Tibial nerve (tissue), 4 donors: ENCODE results near the gene EDA. TPM values are rescaled to one million over a fixed set of nuclear protein-coding genes. Genes with fewer than 3 reads are reported as not detected.

Source experiments
- DNase-seq, 2 donors: peaks; one replicate each; pipeline ENCODE4 v3.0.0-alpha.2; 2019; ENCODE audit warnings: low spot score in 2 of 2
- H3K27ac ChIP-seq, 4 donors: fragments of 200-600 bp; sonication (generic) in 3 of 4; one replicate each; pipeline ENCODE4 v1.5.1; 2017 to 2019; ENCODE audit warnings: mild to moderate bottlenecking in 1 of 4
- H3K27me3 ChIP-seq, 2 donors: fragments of 200-600 bp; sonication (generic) in 1 of 2; one replicate each; pipeline versions ENCODE4 v1.5.1 to v1.6.0; 2017 to 2019
- H3K36me3 ChIP-seq, 3 donors: fragments of 200-600 bp; sonication (generic); one replicate each; pipeline ENCODE4 v1.5.1; 2018 to 2019
- H3K4me1 ChIP-seq, 4 donors: fragments of 200-600 bp; sonication (generic) in 3 of 4; one replicate each; pipeline ENCODE4 v1.5.1; 2017 to 2019
- H3K4me3 ChIP-seq, 4 donors: fragments of 200-600 bp; sonication (generic) in 3 of 4; one replicate each; pipeline ENCODE4 v1.5.1; 2017 to 2019; ENCODE audit warnings: mild to moderate bottlenecking in 1 of 4, moderate library complexity in 1 of 4
- H3K9me3 ChIP-seq, 4 donors: fragments of 200-600 bp; sonication (generic) in 3 of 4; one replicate each; pipeline ENCODE4 v1.5.1; 2017 to 2019
- EP300 ChIP-seq, 2 donors: sonication (generic); formaldehyde crosslinking; IDR thresholded peaks; one replicate each; pipeline ENCODE4 v1.6.1; 2017; ENCODE audit warnings: antibody characterized with exemption in 2 of 2, mild to moderate bottlenecking in 1 of 2
- POLR2A ChIP-seq, 2 donors: fragments of 450-650 bp; IDR thresholded peaks; one replicate each; pipeline ENCODE4 v1.6.1; 2017; ENCODE audit warnings: antibody characterized with exemption in 2 of 2, mild to moderate bottlenecking in 2 of 2, moderate library complexity in 2 of 2
- WGBS, 2 donors: methylation state at CpG; one replicate each; pipeline ENCODE4 v1.1.5; 2018; 5-methylcytosine and 5-hydroxymethylcytosine counted together
- total RNA-seq, 4 donors: library from RNA; depleted of rRNA; stranded (reverse); fragments of >200 nt; gene quantifications; one replicate each; pipeline ENCODE4 v1.1.0, GENCODE V29; 2016
- TF ChIP-seq, protein P1 (sequence below), 5 experiments: fragments of 200-600 bp in 3 of 5; fragments of 450-650 bp in 2 of 5; sonication (generic) in 3 of 5; IDR thresholded peaks; one replicate each; pipeline ENCODE4 v1.5.1; 2016 to 2019; ENCODE audit warnings: antibody characterized with exemption in 5 of 5, mild to moderate bottlenecking in 3 of 5, moderate library complexity in 2 of 5

The EDA gene
- total RNA-seq, 4 donors from 2014 or later = 9.2 to 13.8 (median 10.3) TPM

- Histone ChIP-seq H3K4me1 (no peaks in the 10 kb centered on the region), H3K4me3 (no peak overlapping the region), H3K36me3 (no peaks in the 10 kb centered on the region), H3K27me3 (no peaks in the 10 kb centered on the region), H3K27ac (no peak overlapping the region), H3K9me3 (no peaks in the 10 kb centered on the region)
- TF ChIP-seq, protein P1, sequence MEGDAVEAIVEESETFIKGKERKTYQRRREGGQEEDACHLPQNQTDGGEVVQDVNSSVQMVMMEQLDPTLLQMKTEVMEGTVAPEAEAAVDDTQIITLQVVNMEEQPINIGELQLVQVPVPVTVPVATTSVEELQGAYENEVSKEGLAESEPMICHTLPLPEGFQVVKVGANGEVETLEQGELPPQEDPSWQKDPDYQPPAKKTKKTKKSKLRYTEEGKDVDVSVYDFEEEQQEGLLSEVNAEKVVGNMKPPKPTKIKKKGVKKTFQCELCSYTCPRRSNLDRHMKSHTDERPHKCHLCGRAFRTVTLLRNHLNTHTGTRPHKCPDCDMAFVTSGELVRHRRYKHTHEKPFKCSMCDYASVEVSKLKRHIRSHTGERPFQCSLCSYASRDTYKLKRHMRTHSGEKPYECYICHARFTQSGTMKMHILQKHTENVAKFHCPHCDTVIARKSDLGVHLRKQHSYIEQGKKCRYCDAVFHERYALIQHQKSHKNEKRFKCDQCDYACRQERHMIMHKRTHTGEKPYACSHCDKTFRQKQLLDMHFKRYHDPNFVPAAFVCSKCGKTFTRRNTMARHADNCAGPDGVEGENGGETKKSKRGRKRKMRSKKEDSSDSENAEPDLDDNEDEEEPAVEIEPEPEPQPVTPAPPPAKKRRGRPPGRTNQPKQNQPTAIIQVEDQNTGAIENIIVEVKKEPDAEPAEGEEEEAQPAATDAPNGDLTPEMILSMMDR (IDR thresholded peaks at IDR 0.05) = no peak
- TF ChIP-seq POLR2A (IDR thresholded peaks at IDR 0.05) (no peak), EP300 (IDR thresholded peaks at IDR 0.05) (no peak)
- DNase-seq = no peak
- 45 to 66% methylated on average over 1 of the region's 1 CpG for WGBS, 2 donors
Measured at GRCh38 chrX:69951753-69952152, 335.8 kb downstream of the EDA start.

DNA sequence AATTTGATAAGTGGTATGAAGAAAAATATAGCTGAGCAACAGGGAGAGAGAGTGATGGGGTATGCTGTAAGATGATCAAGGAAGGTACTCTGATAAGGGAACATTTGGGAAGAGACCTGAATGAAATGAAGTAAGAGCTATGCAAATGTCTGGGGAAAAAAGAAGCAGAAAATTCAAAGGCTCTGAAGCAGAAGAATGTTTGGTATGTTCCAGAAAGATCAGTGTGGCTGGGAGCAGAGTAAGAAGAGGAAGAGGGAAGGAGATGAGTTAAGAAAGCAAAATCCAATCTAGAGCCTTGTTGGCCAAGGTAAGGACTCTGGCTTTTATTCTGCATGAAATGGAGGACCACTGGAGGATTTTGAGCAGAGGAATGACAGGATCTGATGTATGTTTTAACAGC lies 343.8 kb downstream of the EDA start:
- H3K4me3 ChIP-seq = no peak overlapping the region

DNA sequence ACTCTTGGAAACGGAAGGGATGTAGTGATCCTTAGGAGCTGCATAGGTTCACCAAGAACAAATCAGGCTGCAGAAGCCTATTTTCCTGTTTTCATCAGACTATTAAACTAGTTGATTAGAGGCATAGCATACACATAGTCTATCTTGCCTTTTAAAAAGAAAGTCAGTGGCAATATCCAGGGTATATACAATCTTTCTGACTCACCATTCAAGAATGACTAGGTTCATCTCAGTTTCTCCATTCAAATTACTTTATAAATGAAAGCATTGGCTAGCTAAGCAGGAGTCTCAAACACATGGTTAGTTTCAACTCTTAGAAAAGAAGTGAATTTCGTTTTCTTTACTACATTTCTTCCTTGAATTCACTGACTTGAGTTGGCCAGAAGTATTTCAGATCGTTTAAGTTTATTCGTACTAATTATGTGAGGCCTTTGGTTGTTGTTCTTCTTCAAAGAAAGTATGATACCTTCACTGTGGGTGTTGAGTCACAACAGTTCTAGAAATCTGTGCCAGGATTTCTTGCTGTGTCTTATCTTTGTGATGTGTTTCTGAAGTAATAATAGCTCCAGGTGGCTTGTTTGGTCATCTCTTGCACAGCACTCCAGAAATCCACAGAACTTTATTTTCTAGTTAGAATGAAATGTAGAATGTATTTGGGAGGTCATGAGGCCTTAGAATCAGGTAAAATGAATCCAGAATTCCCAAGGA lies 345.6 kb downstream of the EDA start:
- no peaks in the 10 kb centered on the region for H3K9me3 ChIP-seq
- H3K27me3 ChIP-seq = peaks cover 0 to 4% of the 10 kb centered on the region in 2 donors
- H3K36me3 ChIP-seq = no peaks in the 10 kb centered on the region
- no peak for DNase-seq
- no peak overlapping the region for H3K27ac ChIP-seq
- TF ChIP-seq, protein P1 (IDR thresholded peaks at IDR 0.05) = no peak
- TF ChIP-seq POLR2A (IDR thresholded peaks at IDR 0.05) = no peak
- no peaks in the 10 kb centered on the region for H3K4me1 ChIP-seq
- WGBS, 2 donors = 68 to 84% methylated on average over 4 of the region's 4 CpGs
- H3K4me3 ChIP-seq = no peak overlapping the region

More for the DNA sequence above, 343.8 kb downstream of the EDA start:
- Histone ChIP-seq H3K27ac (no peak overlapping the region), H3K9me3 (no peaks in the 10 kb centered on the region), H3K27me3 (no peaks in the 10 kb centered on the region), H3K36me3 (no peaks in the 10 kb centered on the region), H3K4me1 (no peaks in the 10 kb centered on the region)
- DNase-seq = no peak
- no peak for TF ChIP-seq EP300 (IDR thresholded peaks at IDR 0.05)
- no peak for TF ChIP-seq POLR2A (IDR thresholded peaks at IDR 0.05)
- TF ChIP-seq, protein P1 (IDR thresholded peaks at IDR 0.05) = no peak

DNA sequence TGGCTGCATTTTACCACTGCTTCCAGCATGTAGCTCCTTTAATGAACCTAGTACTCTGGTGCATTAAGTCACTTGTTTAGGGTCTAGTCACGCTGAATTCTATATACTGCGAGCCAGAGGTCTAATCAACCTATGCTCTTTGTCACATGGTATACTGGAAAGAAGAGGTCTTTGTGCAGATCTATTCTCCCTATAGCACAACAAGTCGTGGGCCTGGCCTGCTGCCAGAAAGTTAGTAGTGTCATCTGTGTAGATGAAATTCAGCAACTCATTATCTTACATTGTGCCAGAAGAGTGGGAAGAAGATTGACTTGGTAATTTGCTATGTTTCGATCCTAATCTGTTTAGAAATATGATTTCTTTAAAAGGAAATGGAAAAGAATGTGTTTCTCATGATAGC lies 353.0 kb downstream of the EDA start:
- Histone ChIP-seq H3K36me3 (no peaks in the 10 kb centered on the region), H3K27ac (no peak overlapping the region), H3K27me3 (peaks cover 0 to 4% of the 10 kb centered on the region in 2 donors), H3K9me3 (no peaks in the 10 kb centered on the region), H3K4me3 (no peak overlapping the region), H3K4me1 (no peaks in the 10 kb centered on the region)
- WGBS, 2 donors = 31 to 34% methylated on average over 4 of the region's 4 CpGs
- peak in 1 of 2 donors; percentile 12 for DNase-seq
- TF ChIP-seq POLR2A (IDR thresholded peaks at IDR 0.05) = no peak
- TF ChIP-seq EP300 (IDR thresholded peaks at IDR 0.05) = no peak
- TF ChIP-seq, protein P1 (IDR thresholded peaks at IDR 0.05) = no peak

DNA sequence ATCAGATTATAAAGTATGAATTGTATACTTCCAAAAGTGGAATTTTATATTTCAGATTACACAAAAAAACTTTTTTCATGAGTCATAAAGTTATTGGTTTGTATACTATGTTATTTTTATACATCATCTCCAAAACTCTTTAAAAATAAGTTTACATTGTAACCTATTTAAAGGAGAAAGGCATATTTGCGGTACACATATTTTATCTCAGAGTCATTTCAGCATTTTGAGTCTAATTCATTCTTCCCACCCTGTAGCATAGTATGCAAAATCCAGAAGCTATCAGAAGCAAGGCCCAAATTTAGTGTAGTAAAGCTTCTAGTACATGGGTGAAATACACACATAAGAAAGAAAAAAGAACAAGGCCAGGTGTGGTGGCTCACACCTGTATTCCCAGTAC lies 353.5 kb downstream of the EDA start:
- Histone ChIP-seq H3K36me3 (no peaks in the 10 kb centered on the region), H3K27ac (no peak overlapping the region), H3K4me1 (no peaks in the 10 kb centered on the region), H3K9me3 (no peaks in the 10 kb centered on the region), H3K27me3 (peaks cover 0 to 4% of the 10 kb centered on the region in 2 donors), H3K4me3 (no peak overlapping the region)
- WGBS, 2 donors = 83 to 100% methylated on average over 1 of the region's 1 CpG
- TF ChIP-seq, protein P1 (IDR thresholded peaks at IDR 0.05) = no peak
- no peak for DNase-seq
